Trophoblast cell (in vitro differentiated cells and primary cell): ENCODE results near the gene CRYBB3.
A peak's percentile ranks its signal among the peaks of the same experiment; 100 is the strongest.
"Not testable (repeated sequence)": the region's sequence is repeated elsewhere in the genome, so short reads cannot be mapped to it uniquely, and the experiment has no call there.

Experiments
- DNase-seq, 2 donors: peaks; one replicate each; pipeline ENCODE4 v3.0.0-alpha.2; 2016
- H2AFZ ChIP-seq: 2 replicates; pipeline ENCODE4 v1.6.1; 2013; ENCODE audit warnings: low read length, moderate library complexity, mild to moderate bottlenecking; ENCODE audit not compliant: insufficient read depth, poor library complexity
- H2AK5ac ChIP-seq: 2 replicates; pipeline ENCODE4 v1.6.1; 2013; ENCODE audit warnings: mild to moderate bottlenecking, low read length
- H2BK120ac ChIP-seq: 2 replicates; pipeline ENCODE4 v1.6.1; 2013; ENCODE audit warnings: low read length, mild to moderate bottlenecking, moderate library complexity; ENCODE audit not compliant: insufficient read depth, poor library complexity
- H2BK12ac ChIP-seq: 2 replicates; pipeline ENCODE4 v1.6.1; 2013; ENCODE audit warnings: mild to moderate bottlenecking, low read length, moderate library complexity
- H2BK5ac ChIP-seq: 2 replicates; pipeline ENCODE4 v1.6.1; 2013; ENCODE audit warnings: low read length, low read depth, moderate library complexity, mild to moderate bottlenecking; ENCODE audit not compliant: poor library complexity
- H3K14ac ChIP-seq: 2 replicates; pipeline ENCODE4 v1.6.1; 2013; ENCODE audit warnings: mild to moderate bottlenecking, low read length
- H3K18ac ChIP-seq: 2 replicates; pipeline ENCODE4 v1.6.1; 2013; ENCODE audit warnings: mild to moderate bottlenecking, low read length
- H3K23ac ChIP-seq: 2 replicates; pipeline ENCODE4 v1.6.1; 2013; ENCODE audit warnings: low read length
- H3K27ac ChIP-seq: 2 replicates; pipeline ENCODE4 v1.5.1; 2013; ENCODE audit warnings: low read depth, mild to moderate bottlenecking, inconsistent platforms, low read length, moderate library complexity
- H3K27me3 ChIP-seq: 2 replicates; pipeline ENCODE4 v1.6.1; 2013; ENCODE audit warnings: inconsistent platforms, mild to moderate bottlenecking, low read length, moderate library complexity; ENCODE audit not compliant: insufficient read depth
- H3K36me3 ChIP-seq, 2 experiments: 1 replicate in 1 of 2; 2 replicates in 1 of 2; pipeline ENCODE4 v1.6.1; 2013; ENCODE audit warnings: low read length in 2 of 2, mild to moderate bottlenecking in 2 of 2, moderate library complexity in 1 of 2; ENCODE audit not compliant: insufficient read depth in 2 of 2, control insufficient read depth in 1 of 2
- H3K4ac ChIP-seq: 2 replicates; pipeline ENCODE4 v1.6.1; 2013; ENCODE audit warnings: low read depth, mild to moderate bottlenecking, low read length, moderate library complexity
- H3K4me1 ChIP-seq, 2 experiments: 1 replicate in 1 of 2; 2 replicates in 1 of 2; pipeline ENCODE4 v1.6.1; 2013; ENCODE audit warnings: low read length in 2 of 2, mild to moderate bottlenecking in 2 of 2, moderate library complexity in 1 of 2; ENCODE audit not compliant: insufficient read depth in 2 of 2, control insufficient read depth in 1 of 2
- H3K4me2 ChIP-seq: 2 replicates; pipeline ENCODE4 v1.6.1; 2013; ENCODE audit warnings: inconsistent platforms, mild to moderate bottlenecking, low read length, moderate library complexity
- H3K4me3 ChIP-seq: 2 replicates; pipeline ENCODE4 v1.5.1; 2013; ENCODE audit warnings: mild to moderate bottlenecking, low read depth, low read length, inconsistent platforms
- H3K79me1 ChIP-seq: one replicate; pipeline ENCODE4 v1.6.1; 2013; ENCODE audit warnings: low read length
- H3K79me2 ChIP-seq: 2 replicates; pipeline ENCODE4 v1.6.1; 2013; ENCODE audit warnings: low read length, mild to moderate bottlenecking; ENCODE audit not compliant: control insufficient read depth, insufficient read depth, poor library complexity
- H3K9ac ChIP-seq: 2 replicates; pipeline ENCODE4 v1.6.1; 2013; ENCODE audit warnings: mild to moderate bottlenecking, low read length
- H3K9me3 ChIP-seq: 2 replicates; pipeline ENCODE4 v1.6.1; 2013; ENCODE audit warnings: low read depth, mild to moderate bottlenecking, control low read depth, inconsistent platforms, low read length; ENCODE audit not compliant: insufficient read depth
- H4K12ac ChIP-seq: 2 replicates; pipeline ENCODE4 v1.6.1; 2013; ENCODE audit warnings: low read depth, mild to moderate bottlenecking, low read length, moderate library complexity
- H4K8ac ChIP-seq: 2 replicates; pipeline ENCODE4 v1.6.1; 2013; ENCODE audit warnings: low read depth, mild to moderate bottlenecking, low read length, moderate library complexity
- H4K91ac ChIP-seq: one replicate; pipeline ENCODE4 v1.6.1; 2013; ENCODE audit warnings: low read depth, mild to moderate bottlenecking, low read length, moderate library complexity
- WGBS: extraction: QIAGEN DNeasy Blood & Tissue Kit; methylation state at CpG from one replicate; pipeline ENCODE4 v1.1.7; 2013; ENCODE audit warnings: missing lambda C conversion rate; ENCODE audit not compliant: insufficient read length, insufficient coverage; ENCODE audit errors: extremely low coverage; 5-methylcytosine and 5-hydroxymethylcytosine counted together

The CRYBB3 gene

DNA sequence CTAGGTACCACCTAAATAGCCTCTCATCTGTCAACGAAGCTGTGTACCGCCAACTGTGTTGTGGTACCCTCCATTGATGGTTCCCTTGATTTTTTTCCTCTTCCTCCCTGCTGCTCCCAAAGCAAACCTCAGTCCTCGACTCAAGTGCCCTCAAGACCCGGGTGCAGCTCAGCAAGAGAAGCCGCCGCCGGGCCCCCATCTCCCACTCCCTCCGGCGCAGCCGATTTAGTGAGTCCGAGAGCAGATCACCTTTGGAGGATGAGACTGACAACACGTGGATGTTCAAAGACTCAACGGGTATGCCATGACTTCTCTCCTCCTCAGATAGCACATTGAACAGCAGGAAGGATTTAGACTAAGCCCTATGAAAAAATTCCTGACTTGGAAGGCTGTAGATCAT, 22.4 kb upstream of the CRYBB3 start:
- Histone ChIP-seq H3K9me3 (peaks cover 2% of the 10 kb centered on the region), H3K23ac (no peak overlapping the region), H3K4me3 (no peak overlapping the region), H3K14ac (no peak overlapping the region), H3K9ac (no peak overlapping the region), H3K4ac (no peak overlapping the region), H3K4me1 (no peaks in the 10 kb centered on the region), H3K36me3 (peaks cover 40 to 47% of the 10 kb centered on the region in 2 experiments), H2BK12ac (no peak overlapping the region), H4K12ac (no peak overlapping the region), H2AFZ (no peak overlapping the region), H3K79me2 (no peaks in the 10 kb centered on the region), H4K8ac (no peak overlapping the region), H3K27me3 (no peaks in the 10 kb centered on the region), H4K91ac (no peak overlapping the region), H3K4me2 (no peak overlapping the region), H3K18ac (no peak overlapping the region), H3K79me1 (no peaks in the 10 kb centered on the region), H2BK120ac (no peak overlapping the region), H2BK5ac (no peak overlapping the region), H2AK5ac (no peak overlapping the region), H3K27ac (no peak overlapping the region)
- WGBS = no CpG with 5 or more reads among the region's 13 CpGs
- no peak for DNase-seq

DNA sequence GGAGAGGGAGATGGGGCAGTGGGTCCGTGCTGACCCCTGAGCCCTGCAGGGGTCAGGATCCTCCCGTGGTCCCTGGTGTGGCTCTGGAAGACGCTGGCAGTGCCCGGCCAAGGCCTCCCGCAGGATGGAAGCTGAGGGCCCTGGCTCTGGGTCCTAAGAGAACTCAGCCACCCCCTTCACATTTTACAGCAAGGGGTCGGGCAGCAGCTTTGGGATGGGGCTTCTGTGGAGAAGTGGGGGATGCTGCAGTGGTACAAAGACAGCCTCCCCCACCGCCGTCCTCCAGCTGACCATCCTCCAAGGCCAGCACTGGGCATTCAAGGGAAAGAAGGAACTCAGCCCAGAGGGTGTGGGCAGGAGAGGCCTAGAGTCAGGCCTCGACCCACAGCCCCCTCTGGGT, 21.8 kb upstream of the CRYBB3 start:
- H3K27ac ChIP-seq = no peak overlapping the region
- H3K4me1 ChIP-seq = no peaks in the 10 kb centered on the region
- DNase-seq = no peak
- H3K79me2 ChIP-seq = no peaks in the 10 kb centered on the region
- H2BK12ac ChIP-seq = no peak overlapping the region
- H3K23ac ChIP-seq = no peak overlapping the region
- H3K9ac ChIP-seq = no peak overlapping the region
- no CpG with 5 or more reads among the region's 9 CpGs for WGBS
- H2AK5ac ChIP-seq = no peak overlapping the region
- no peak overlapping the region for H4K91ac ChIP-seq
- no peak overlapping the region for H4K8ac ChIP-seq
- no peak overlapping the region for H2BK5ac ChIP-seq
- H3K4ac ChIP-seq = no peak overlapping the region
- H3K9me3 ChIP-seq = peaks cover 2% of the 10 kb centered on the region
- H3K36me3 ChIP-seq = peaks cover 44 to 46% of the 10 kb centered on the region in 2 experiments
- H4K12ac ChIP-seq = no peak overlapping the region
- no peak overlapping the region for H2BK120ac ChIP-seq
- no peaks in the 10 kb centered on the region for H3K79me1 ChIP-seq
- H3K4me3 ChIP-seq = no peak overlapping the region
- H3K18ac ChIP-seq = no peak overlapping the region
- no peaks in the 10 kb centered on the region for H3K27me3 ChIP-seq
- no peak overlapping the region for H3K14ac ChIP-seq
- H2AFZ ChIP-seq = no peak overlapping the region
- H3K4me2 ChIP-seq = no peak overlapping the region

DNA sequence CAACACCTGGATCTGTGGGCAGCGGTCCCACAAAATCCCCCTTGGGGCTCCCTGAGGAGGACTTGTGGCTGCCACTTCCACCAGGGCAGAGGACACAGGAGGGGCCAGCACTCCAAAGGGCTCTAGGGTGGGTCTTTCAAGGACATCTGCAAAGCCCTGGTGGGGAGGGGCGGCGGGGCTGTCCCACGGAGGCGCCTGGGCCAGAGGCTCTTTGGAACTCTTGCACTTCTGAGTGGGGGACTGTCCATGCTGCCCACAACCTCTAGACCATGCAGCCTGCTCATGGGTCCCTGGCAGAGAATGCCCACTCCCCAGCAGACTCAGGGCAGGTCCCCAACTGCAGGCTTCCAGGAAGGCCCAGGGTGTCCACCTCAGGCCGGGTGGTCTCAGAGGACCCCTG, 21.3 kb upstream of the CRYBB3 start:
- H4K12ac ChIP-seq, H2AK5ac ChIP-seq, H3K27ac ChIP-seq, H3K4ac ChIP-seq, H3K4me1 ChIP-seq, H3K79me1 ChIP-seq, H3K14ac ChIP-seq, DNase-seq, H3K18ac ChIP-seq, H2BK12ac ChIP-seq, H4K8ac ChIP-seq, H3K23ac ChIP-seq, H2AFZ ChIP-seq, H4K91ac ChIP-seq, H3K27me3 ChIP-seq, H3K4me3 ChIP-seq, H3K4me2 ChIP-seq, H2BK120ac ChIP-seq, H3K9me3 ChIP-seq, H2BK5ac ChIP-seq, H3K9ac ChIP-seq, H3K79me2 ChIP-seq: not testable (repeated sequence)
- WGBS = no CpG with 5 or more reads among the region's 6 CpGs
- H3K36me3 ChIP-seq = peaks cover 44 to 46% of the 10 kb centered on the region in 2 experiments

DNA sequence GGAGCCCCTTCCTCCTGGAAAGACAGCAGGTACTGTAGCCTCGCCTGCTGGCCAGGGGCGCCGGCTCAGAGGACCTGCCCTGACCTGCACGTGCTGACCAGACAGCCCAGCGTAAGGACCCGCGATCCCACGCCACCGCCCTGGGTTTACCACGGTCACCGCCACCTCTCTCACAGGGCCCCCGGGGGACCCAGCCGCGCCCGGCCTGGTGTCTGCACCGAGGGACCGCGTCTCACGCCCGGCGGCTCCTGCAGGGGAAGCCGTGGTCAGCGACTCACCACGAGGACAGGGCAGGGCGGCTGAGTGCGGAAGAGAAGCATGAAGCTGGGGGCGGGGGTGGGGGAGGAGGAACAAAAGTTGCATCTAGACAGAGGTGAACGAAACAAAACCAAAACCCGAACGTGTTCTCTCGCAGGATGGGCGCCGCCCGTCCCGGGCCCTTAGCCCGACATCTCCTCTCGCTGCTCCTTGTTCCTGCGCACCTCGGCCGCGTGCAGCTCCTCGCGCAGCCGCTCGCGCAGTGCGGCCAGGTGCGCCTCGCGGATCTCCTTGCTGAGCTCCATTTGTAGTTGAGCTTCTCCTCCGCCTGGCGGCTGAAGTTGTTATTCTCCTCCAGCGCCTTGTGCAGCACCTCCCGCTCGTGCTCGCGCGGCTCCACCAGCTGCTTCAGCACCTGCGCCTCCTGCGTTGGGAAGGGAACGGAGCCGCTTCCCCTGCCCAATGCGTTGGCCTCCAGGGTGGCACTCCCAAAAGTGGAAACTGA, 20.6 kb upstream of the CRYBB3 start:
- peak; percentile 69 to 81 for DNase-seq
- H3K27me3 ChIP-seq, H2AK5ac ChIP-seq, H3K4ac ChIP-seq, H3K27ac ChIP-seq, H4K91ac ChIP-seq, H2BK12ac ChIP-seq, H3K4me2 ChIP-seq, H2BK120ac ChIP-seq, H3K4me1 ChIP-seq, H4K12ac ChIP-seq, H3K18ac ChIP-seq, H2BK5ac ChIP-seq, H2AFZ ChIP-seq, H3K23ac ChIP-seq, H3K79me2 ChIP-seq, H3K9me3 ChIP-seq, H3K4me3 ChIP-seq, H4K8ac ChIP-seq, H3K79me1 ChIP-seq, H3K14ac ChIP-seq, H3K9ac ChIP-seq: not testable (repeated sequence)
- WGBS = no CpG with 5 or more reads among the region's 63 CpGs
- H3K36me3 ChIP-seq = peaks cover 46 to 47% of the 10 kb centered on the region in 2 experiments
